HepG2 (cell line): Measurements from ENCODE around the gene OSBPL2. TPM values are rescaled to one million over a fixed set of nuclear protein-coding genes. Genes with fewer than 3 reads are reported as not detected.
A peak's percentile ranks its signal among the peaks of the same experiment; 100 is the strongest.

Experiments
- CSRNP2 ChIP-seq: sonication (generic); formaldehyde crosslinking; conservative IDR thresholded peaks from 2 replicates; pipeline ENCODE4 v1.8.0; 2022; ENCODE audit warnings: low read depth, missing genetic modification reagents
- EED ChIP-seq: sonication (generic); formaldehyde crosslinking; IDR thresholded peaks from 2 replicates; pipeline ENCODE4 v1.5.0; 2020; ENCODE audit warnings: mild to moderate bottlenecking, missing genetic modification reagents
- ELK4 ChIP-seq: sonication (generic); formaldehyde crosslinking; IDR thresholded peaks from 2 replicates; pipeline ENCODE4 v1.9.0; 2021; ENCODE audit warnings: missing genetic modification reagents, borderline replicate concordance
- KAT7 ChIP-seq: IDR thresholded peaks from 2 replicates; pipeline ENCODE4 v1.6.1; 2018; ENCODE audit warnings: borderline replicate concordance, missing compliant biosample characterization
- MAFF ChIP-seq: IDR thresholded peaks from 2 replicates; pipeline ENCODE4 v1.6.1; 2011; ENCODE audit warnings: low read depth, low read length, improper control_type of control experiment
- NR2C2 ChIP-seq: sonication (generic); formaldehyde crosslinking; IDR thresholded peaks from 2 replicates; pipeline ENCODE4 v1.4.0; 2020; ENCODE audit warnings: missing genetic modification reagents, mild to moderate bottlenecking, moderate library complexity, borderline replicate concordance
- NR3C1 ChIP-seq: sonication (generic); formaldehyde crosslinking; IDR thresholded peaks from 2 replicates; pipeline ENCODE4 v1.4.0; 2020; ENCODE audit warnings: missing genetic modification reagents
- RARA ChIP-seq: IDR thresholded peaks from 2 replicates; pipeline ENCODE4 v1.6.1; 2016; ENCODE audit warnings: missing genetic modification reagents, missing compliant biosample characterization
- SAP130 ChIP-seq: IDR thresholded peaks from 2 replicates; pipeline ENCODE4 v1.6.1; 2016; ENCODE audit warnings: low read depth
- SMAD3 ChIP-seq: sonication (generic); formaldehyde crosslinking; IDR thresholded peaks from 2 replicates; pipeline ENCODE4 v1.4.0; 2020; ENCODE audit warnings: missing genetic modification reagents
- SNRNP70 ChIP-seq: fragments of 200-400 bp; formaldehyde crosslinking; IDR thresholded peaks from 2 replicates; pipeline ENCODE4 v1.6.1; 2017; ENCODE audit warnings: mild to moderate bottlenecking, low read depth, low read length, moderate library complexity
- TAF1 ChIP-seq: sonication (generic); formaldehyde crosslinking; IDR thresholded peaks from 2 replicates; pipeline ENCODE4 v1.4.0; 2020; ENCODE audit warnings: missing genetic modification reagents
- THAP8 ChIP-seq: sonication (generic); formaldehyde crosslinking; IDR thresholded peaks from 2 replicates; pipeline ENCODE4 v1.5.1; 2020; ENCODE audit warnings: missing genetic modification reagents, mild to moderate bottlenecking, borderline replicate concordance
- THRA ChIP-seq: sonication (generic); formaldehyde crosslinking; IDR thresholded peaks from 2 replicates; pipeline ENCODE4 v1.4.0; 2020; ENCODE audit warnings: missing genetic modification reagents, borderline replicate concordance
- ZFP82 ChIP-seq: sonication (generic); formaldehyde crosslinking; IDR thresholded peaks from 2 replicates; pipeline ENCODE4 v1.5.1; 2020; ENCODE audit warnings: mild to moderate bottlenecking, missing genetic modification reagents, borderline replicate concordance
- ZNF207 ChIP-seq: fragments of 450-650 bp; IDR thresholded peaks from 2 replicates; pipeline ENCODE4 v1.6.1; 2016; ENCODE audit warnings: antibody characterized with exemption, borderline replicate concordance
- ZNF256 ChIP-seq: sonication (generic); formaldehyde crosslinking; conservative IDR thresholded peaks from 2 replicates; pipeline ENCODE4 v1.4.0; 2020; ENCODE audit warnings: missing genetic modification reagents
- ZNF484 ChIP-seq: sonication (generic); formaldehyde crosslinking; IDR thresholded peaks from 2 replicates; pipeline ENCODE4 v1.5.1; 2020; ENCODE audit warnings: mild to moderate bottlenecking, low read depth, missing genetic modification reagents, borderline replicate concordance
- ZNF687 ChIP-seq: sonication (generic); formaldehyde crosslinking; IDR thresholded peaks from 2 replicates; pipeline ENCODE4 v1.5.1; 2020; ENCODE audit warnings: mild to moderate bottlenecking, missing genetic modification reagents, moderate library complexity
- polyA plus RNA-seq, 8 experiments: library from polyadenylated mRNA; depleted of rRNA in 3 of 8; stranded (reverse) in 7 of 8; unstranded in 1 of 8; fragments of >200 nt; fragmentation: Illumina TruSeq in 4 of 8; extraction: Trizol in 4 of 8; gene quantifications; 2 replicates each; pipeline versions ENCODE4 v1.2.1 to v1.2.3, GENCODE V29; 2011 to 2016; ENCODE audit warnings: low read depth in 4 of 8, missing spikeins in 1 of 8, mixed read lengths in 1 of 8; ENCODE audit not compliant: insufficient read depth in 1 of 8
- total RNA-seq, 5 experiments: library from RNA; depleted of rRNA; stranded (reverse); fragments of >200 nt; fragmentation: Illumina TruSeq; extraction: Trizol; gene quantifications; 2 replicates each; pipeline ENCODE4 v1.2.3, GENCODE V29; 2016; ENCODE audit warnings: low read depth in 1 of 5

Gene OSBPL2
- total and polyA plus RNA-seq, 2 of the 13 experiments (the other 11 are each of a cell fraction or from before 2014, with no cell fraction given): 18.5 to 37.4 TPM

- TF ChIP-seq ZNF687 (CRISPR knock-in tag): peak; percentile 66
- no peak; the same call in 1 of the 2 replicates for TF ChIP-seq RARA (CRISPR knock-in tag)
- TF ChIP-seq NR3C1 (CRISPR knock-in tag): no peak
- TF ChIP-seq ZNF207: no peak
- TF ChIP-seq ZFP82 (CRISPR knock-in tag): peak; percentile 86
- no peak for TF ChIP-seq KAT7 (CRISPR knock-in tag)
- TF ChIP-seq SMAD3 (CRISPR knock-in tag): peak; percentile 97
- TF ChIP-seq ZNF484 (CRISPR knock-in tag): no peak
- TF ChIP-seq SAP130 (CRISPR knock-in tag): peak; percentile 97
- peak; percentile 88 for TF ChIP-seq NR2C2
- TF ChIP-seq SNRNP70: no peak
- TF ChIP-seq THRA (CRISPR knock-in tag): peak; percentile 65
- TF ChIP-seq THAP8 (CRISPR knock-in tag): peak; percentile 13; the same call in 1 of the 2 replicates
- peak; percentile 66 for TF ChIP-seq TAF1 (CRISPR knock-in tag)
- TF ChIP-seq MAFF: peak; percentile 81; the same call in 1 of the 2 replicates
- TF ChIP-seq CSRNP2 (CRISPR knock-in tag): no peak
- TF ChIP-seq EED: no peak
- peak; percentile 89; the same call in 1 of the 2 replicates for TF ChIP-seq ELK4 (CRISPR knock-in tag)
- peak; percentile 51; the same call in 1 of the 2 replicates for TF ChIP-seq ZNF256 (CRISPR knock-in tag)
These were observed 64.2 kb downstream of the OSBPL2 start, which contains the start of gene ADRM1 (continued) for GRCh38 chr20:62302341-62303061.
